VCaP (cell line): Measurements from ENCODE around the gene MCF2L.

Source experiments
- H3K27ac ChIP-seq: fragments of 450-650 bp; 2 replicates; pipeline ENCODE4 v1.5.1; 2017
- TF ChIP-seq, protein P1 (sequence below): fragments of 450-650 bp; conservative IDR thresholded peaks from 2 replicates; pipeline ENCODE4 v1.5.1; 2017; ENCODE audit warnings: mild to moderate bottlenecking, moderate library complexity

MCF2L gene

DNA sequence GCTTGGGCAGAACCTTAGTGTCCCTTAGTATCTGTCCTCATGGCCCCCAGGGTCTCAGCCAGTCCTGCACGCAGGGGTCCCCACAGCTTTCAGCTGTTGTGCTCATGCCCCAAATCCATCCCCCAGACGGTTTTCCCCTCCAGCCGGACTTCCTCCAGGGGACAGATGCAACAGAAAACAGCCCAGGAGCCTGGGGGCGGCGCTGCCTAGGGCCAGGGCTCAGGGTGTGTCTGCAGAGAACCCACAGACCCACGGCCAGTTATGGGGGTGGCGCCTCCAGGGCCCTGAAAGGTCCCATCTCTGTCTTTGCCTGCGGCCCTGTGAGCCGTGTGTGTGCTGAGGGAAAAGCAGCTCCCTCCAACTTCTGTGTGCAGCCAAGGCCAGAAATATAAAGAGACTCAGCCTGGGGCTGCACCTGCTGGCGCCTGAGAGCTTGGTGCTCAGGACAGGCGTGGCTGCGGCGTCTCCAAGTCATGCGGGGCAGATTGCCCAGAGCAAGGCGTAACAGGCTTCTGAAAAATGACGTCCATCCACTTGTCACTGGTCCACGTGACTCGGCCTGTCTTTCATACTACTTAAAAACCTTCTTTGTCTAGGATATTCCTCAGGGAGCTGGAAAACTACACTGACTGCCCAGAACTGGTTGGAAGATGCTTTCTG lies 114.5 kb downstream of the MCF2L start:
- TF ChIP-seq, protein P1, sequence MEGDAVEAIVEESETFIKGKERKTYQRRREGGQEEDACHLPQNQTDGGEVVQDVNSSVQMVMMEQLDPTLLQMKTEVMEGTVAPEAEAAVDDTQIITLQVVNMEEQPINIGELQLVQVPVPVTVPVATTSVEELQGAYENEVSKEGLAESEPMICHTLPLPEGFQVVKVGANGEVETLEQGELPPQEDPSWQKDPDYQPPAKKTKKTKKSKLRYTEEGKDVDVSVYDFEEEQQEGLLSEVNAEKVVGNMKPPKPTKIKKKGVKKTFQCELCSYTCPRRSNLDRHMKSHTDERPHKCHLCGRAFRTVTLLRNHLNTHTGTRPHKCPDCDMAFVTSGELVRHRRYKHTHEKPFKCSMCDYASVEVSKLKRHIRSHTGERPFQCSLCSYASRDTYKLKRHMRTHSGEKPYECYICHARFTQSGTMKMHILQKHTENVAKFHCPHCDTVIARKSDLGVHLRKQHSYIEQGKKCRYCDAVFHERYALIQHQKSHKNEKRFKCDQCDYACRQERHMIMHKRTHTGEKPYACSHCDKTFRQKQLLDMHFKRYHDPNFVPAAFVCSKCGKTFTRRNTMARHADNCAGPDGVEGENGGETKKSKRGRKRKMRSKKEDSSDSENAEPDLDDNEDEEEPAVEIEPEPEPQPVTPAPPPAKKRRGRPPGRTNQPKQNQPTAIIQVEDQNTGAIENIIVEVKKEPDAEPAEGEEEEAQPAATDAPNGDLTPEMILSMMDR: no peak

GRCh38 chr13:113084094-113084942 lies 115.3 kb downstream of the MCF2L start:
- TF ChIP-seq, protein P1: no peak
- no peak overlapping the region for H3K27ac ChIP-seq

More for the DNA sequence above, 114.5 kb downstream of the MCF2L start:
- H3K27ac ChIP-seq: peak overlapping the region; percentile 16; the same call in 1 of the 2 replicates

DNA sequence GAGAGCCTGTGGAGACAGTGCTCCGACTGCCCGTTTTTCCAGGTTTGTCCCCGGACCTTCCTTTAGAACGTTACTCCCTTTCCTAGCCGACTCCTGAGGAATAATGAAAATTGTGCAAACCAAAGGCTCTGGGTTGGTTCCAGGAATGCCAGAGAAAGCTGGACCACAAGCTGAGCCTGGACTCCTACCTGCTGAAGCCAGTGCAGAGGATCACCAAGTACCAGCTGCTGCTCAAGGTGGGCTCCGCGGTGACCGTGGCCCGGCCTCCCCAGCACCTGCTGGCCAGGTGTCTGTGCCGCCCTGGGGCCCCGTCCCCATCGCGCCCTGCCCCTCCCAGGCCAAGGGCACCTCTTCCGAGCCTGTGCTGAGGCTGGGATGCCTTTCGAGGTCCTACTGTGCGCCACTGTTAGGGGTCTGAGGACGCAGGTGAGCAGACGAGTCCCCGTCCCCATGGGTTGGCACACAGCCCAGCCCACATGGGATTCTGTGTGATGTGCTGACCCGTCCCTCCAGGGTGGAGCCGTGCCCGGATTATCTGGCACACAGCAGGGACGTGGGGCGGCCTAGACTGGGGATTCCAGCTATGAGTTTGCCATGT lies 116.0 kb downstream of the MCF2L start:
- TF ChIP-seq, protein P1: no peak
- no peak overlapping the region for H3K27ac ChIP-seq

- TF ChIP-seq, protein P1: no peak
- no peak overlapping the region for H3K27ac ChIP-seq
These were observed 117.2 kb downstream of the MCF2L start for GRCh38 chr13:113086031-113086750.

- no peak overlapping the region for H3K27ac ChIP-seq
- TF ChIP-seq, protein P1: no peak
These were observed 118.2 kb downstream of the MCF2L start for GRCh38 chr13:113086991-113087922.

DNA sequence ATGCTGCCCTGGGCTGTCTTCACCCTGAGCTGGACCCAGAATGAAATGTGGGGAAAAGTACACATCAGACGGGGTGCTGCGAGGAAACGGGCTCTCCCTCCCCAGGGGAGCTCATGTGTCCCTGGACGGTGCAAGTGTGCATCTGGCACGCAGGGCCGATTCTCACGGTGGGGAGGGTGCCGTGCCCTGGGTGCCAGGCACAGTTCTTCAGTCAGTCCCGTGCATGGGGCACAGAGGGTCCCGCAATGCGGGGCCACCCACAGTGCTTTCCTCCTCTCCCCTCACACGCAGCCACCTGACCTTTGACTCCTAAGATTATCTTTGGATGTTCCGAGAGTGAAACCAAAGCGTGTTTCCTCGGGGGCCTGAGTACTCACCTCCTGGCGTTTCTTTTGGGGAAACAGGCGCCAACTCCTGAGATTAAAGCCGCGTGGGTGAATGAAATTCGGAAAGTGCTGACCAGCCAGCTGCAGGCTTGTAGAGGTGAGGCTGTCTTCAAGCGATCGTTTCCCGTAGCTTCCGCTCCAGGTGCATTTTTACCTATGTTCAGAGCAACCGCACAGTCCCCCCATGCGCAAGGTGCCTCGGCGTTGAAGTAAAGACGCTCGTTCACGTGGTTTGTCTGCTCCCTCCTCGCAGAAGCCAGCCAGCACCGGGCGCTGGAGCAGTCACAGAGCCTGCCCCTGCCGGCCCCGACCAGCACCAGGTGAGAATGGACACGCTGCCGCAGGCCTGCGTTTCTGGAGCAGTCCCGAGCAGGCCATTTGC lies 119.1 kb downstream of the MCF2L start:
- H3K27ac ChIP-seq: no peak overlapping the region
- TF ChIP-seq, protein P1: no peak
